Stimulated activated CD4-positive, alpha-beta T cell treated with anti-CD3 and anti-CD28 coated beads, TNF-alpha, amount 100 ng/mL, for 4 hours (primary cell): ENCODE measurements around the gene B4GALNT3.

Source experiments
- DNase-seq, 3 experiments: peaks; one replicate each; pipeline ENCODE4 v3.0.0-alpha.2; 2020; ENCODE audit warnings: low read depth in 3 of 3

Gene B4GALNT3

GRCh38 chr12:593396-594270, 133.9 kb downstream of the B4GALNT3 start:
- DNase-seq = no peak

GRCh38 chr12:597926-598568, 138.3 kb downstream of the B4GALNT3 start:
- DNase-seq = no peak

GRCh38 chr12:599756-600155, 140.0 kb downstream of the B4GALNT3 start:
- no peak for DNase-seq

- DNase-seq = no peak
Measured at GRCh38 chr12:601976-602699, 142.4 kb downstream of the B4GALNT3 start.

GRCh38 chr12:602700-603068, 142.9 kb downstream of the B4GALNT3 start:
- no peak for DNase-seq

GRCh38 chr12:604956-605355, 145.2 kb downstream of the B4GALNT3 start:
- DNase-seq = no peak

- no peak for DNase-seq
Measured at GRCh38 chr12:607541-608001, 147.8 kb downstream of the B4GALNT3 start.

GRCh38 chr12:608413-608812, 148.7 kb downstream of the B4GALNT3 start:
- no peak for DNase-seq

GRCh38 chr12:608921-609320, 149.2 kb downstream of the B4GALNT3 start:
- DNase-seq = no peak

- no peak for DNase-seq
Measured at GRCh38 chr12:611721-612120, 152.0 kb downstream of the B4GALNT3 start.

GRCh38 chr12:612293-612692, 152.6 kb downstream of the B4GALNT3 start:
- no peak for DNase-seq

- DNase-seq = no peak
Measured at GRCh38 chr12:612886-613285, 153.1 kb downstream of the B4GALNT3 start.
